Endometrium (tissue), 2 donors: ENCODE data around the gene BMI1.
"Not testable (repeated sequence)": the region's sequence is repeated elsewhere in the genome, so short reads cannot be mapped to it uniquely, and the experiment has no call there.

ENCODE experiments used
- FAIRE-seq: peaks from 2 replicates; lab custom pipeline; 2012; peaks lifted over from hg19 to GRCh38; lab: Jason Lieb, UNC
- donor health status: control.
- donor health status: control.

BMI1 gene

GRCh38 chr10:22320591-22321155 lies at the start of gene BMI1:
Gene BMI1, plus strand, starts transcription at chr10:22321099. Its CDS starts 5,351 bp downstream, at chr10:22326450.
- no peak for FAIRE-seq

DNA sequence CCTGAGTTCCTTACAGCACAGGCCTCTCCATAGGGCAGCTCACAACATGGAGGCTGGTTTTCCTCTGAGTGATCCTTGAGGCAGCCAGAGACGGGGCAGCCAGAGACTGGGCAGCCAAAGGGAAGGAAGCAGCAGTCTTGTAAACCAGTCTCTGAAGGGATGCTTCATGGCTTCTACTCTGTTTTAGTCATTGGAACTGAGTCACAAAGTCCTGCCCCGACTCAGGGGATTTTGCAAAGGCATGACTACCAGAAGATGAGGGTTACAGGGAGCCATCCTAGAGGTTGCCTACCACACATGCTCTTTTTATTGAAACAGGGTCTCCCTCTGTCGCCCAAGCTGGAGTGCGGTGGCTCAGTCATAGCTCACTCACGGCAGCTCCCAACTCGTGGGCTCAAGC lies 49.1 kb upstream of the BMI1 start:
- no peak for FAIRE-seq

- no peak for FAIRE-seq
Observed at GRCh38 chr10:22278441-22278782, 42.5 kb upstream of the BMI1 start.

- no peak for FAIRE-seq
Observed at GRCh38 chr10:22280078-22280477, 40.8 kb upstream of the BMI1 start.

DNA sequence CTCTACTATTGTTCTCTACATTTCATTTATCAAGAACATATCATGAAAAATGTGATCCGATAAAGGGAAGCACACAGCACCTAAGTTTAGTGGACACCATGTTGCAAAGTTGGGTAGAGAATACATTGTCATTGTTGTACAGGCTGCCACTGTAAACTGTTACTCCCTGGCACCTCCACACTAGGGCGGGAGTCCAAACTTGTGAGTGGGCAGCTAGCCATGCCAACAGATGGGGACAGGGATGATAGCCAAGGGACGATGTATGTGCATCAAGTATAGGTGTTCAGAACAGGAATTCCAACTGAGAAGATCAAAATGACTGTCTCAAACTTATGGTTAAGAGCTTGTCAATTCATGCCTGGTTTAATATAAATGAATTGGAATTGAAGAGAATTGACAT lies 35.8 kb upstream of the BMI1 start:
- FAIRE-seq: no peak

- FAIRE-seq: no peak
Observed at GRCh38 chr10:22293747-22294404, 27.0 kb upstream of the BMI1 start.

GRCh38 chr10:22294694-22295093 lies 26.2 kb upstream of the BMI1 start:
- no peak for FAIRE-seq

- no peak for FAIRE-seq
Observed at GRCh38 chr10:22301193-22301592, 19.7 kb upstream of the BMI1 start.

DNA sequence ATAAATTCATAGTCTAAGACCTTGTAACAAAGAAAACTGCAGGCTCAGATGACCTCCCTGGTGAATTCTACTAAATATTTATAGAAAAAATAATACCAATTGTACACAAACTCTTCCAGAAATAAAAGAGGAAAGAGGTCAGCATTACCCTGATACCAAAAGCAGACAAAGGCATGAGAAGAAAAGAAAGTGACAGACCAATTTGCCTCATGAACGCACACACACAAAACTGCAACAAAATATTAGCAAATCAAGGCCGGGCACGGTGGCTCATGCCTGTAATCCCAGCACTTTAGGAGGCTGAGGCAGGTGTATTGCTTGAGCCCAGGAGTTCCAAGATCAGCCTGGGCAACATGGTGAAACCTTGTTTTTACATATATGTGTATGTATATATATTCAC lies 17.4 kb upstream of the BMI1 start:
- FAIRE-seq: no peak

DNA sequence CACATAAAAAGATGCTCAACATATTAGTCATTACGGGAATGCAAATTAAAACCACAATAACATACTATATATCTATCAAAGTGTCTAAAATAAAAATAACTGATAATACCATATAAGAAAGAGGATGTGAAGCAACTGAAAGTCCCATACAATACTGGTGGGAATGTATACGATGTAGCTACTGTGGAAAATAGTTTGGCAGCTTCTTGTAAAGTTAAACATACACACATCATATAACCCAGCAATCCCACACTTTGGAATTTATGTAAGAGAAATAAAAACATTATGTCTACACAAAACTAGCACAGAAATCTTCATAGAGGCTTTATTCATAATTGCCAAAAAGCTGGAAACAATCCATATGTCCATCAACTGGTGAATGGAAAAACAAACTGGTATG lies 15.2 kb upstream of the BMI1 start:
- FAIRE-seq: no peak

GRCh38 chr10:22308390-22308789 lies 12.5 kb upstream of the BMI1 start:
- FAIRE-seq: no peak

DNA sequence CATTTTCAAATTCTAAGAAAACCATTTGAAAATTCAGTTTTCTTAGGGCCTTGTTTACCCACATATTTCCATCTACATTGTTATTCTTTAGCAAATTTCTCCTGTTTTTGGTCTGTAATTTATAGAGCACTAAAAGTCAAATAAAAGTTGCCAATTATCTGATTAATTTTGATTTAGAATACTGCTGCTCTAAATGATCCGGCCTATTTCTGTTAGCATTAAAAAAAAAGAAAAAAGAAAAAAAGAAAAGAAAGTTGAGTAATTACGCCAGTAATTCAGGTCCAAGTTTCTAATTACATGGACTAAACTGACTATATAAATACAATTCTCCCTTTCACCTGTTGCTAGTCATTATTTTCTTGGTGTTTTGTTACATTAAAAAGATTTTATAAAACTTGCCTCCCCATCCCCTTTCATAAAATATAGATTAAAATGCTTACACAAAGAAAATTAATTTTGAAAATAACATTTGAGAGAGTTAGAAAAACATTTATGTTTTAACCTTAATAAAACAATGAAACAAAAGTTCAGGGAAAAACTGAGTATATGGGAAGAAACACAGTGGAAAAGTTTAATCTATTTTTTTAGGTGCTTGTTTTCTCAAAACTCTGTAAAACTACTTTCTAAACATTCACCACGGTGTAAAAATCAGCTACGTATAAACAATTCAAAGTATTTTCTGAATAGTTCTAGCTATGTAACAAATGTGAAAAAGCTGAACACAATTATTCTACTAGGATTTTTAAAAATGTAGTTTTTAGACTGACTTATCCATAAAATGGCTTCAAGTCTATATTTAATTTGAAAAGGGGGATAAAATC lies 11.5 kb upstream of the BMI1 start:
- FAIRE-seq: peak; percentile 29

DNA sequence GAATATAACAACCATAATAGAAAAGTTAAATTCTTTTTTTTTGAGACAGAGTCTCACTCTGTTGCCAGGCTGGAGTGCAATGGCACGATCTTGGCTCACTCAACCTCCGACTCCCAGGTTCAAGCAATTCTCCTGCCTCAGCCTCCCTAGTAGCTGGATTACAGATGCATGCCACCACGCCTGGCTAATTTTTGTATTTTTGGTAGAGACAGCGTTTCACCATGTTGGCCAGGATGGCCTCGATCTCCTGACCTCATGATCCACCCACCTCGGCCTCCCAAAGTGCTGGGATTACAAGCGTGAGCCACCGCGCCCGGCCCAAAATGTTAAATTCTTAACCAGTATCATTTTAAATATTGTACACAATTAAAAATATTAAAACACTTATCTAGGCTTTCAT lies 10.9 kb upstream of the BMI1 start:
- FAIRE-seq: not testable (repeated sequence)

DNA sequence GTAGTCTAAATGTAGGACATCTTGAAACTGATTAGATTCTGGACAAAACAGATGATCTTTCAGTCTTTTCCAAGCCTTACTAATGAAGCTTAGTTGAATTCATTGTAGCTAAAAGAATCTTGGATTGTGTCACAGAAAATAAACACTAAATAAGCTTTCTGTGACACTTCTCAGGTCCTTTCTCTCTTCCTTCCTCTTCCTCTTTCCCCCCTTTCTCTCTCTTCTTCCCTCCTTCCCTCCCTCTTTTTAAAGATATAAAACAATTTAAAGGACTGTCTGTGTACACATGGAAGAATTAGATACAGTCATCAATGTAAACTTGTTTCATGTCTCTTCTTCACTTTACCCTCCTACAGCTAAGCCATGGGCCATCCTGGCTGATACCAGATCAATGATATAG lies 10.0 kb upstream of the BMI1 start:
- no peak for FAIRE-seq

DNA sequence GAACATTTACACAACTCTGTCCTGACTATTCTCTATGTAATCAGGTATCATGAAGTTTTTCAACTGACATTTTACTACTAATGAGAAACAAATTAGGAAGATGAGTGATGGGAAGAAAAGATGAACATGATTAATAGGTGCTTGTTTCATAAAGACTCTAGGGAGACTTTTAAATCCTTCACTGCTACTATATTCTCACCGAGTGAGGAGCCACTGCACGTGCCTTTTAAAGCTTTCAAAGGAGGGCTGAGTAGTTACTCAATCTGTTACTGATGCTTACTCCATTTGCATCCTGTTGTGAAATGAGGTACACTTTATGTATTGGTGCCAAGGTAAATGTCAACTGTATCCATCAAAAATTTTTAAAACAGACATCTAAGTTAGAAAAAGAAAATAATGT lies 6.0 kb upstream of the BMI1 start:
- no peak for FAIRE-seq

DNA sequence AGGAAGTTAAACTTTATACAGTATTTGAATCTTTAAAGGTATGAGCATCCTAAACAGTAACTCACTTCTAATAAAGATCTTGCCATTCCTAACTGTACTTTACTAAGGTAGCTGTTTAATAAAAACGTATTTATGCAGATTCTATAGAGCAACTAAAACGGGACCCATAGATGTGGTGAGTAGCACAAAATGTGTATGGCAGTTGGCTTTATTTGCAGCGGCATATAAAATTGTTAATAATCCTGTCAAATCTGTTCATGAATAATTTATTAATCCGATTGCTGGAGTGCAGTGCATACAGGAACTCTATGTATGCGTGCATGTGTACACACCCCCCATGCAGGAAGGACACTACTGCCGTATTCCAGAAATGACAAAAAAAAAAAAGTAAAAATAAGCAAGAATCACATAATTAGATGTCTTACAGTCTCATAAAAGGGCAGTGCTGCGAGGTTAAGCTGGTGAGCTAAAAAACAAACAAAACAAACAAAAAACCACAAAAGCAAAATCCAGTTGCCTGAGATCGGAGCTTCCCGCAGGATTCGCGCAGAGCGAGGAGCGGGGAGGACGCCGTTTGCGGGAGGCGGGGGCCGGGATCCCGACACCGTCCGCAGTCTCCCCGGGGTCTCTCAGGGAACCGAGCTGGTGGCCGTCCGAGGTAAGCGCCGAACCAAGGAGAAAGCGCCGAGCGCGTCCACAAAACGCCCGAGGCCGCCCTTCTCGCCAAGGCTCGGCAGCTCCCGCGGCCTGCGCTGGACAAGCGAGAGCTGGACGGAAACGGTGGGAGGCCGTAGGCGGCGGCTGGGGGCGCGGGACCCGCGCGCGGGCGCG lies 5.2 kb upstream of the BMI1 start:
- no peak for FAIRE-seq

GRCh38 chr10:22316286-22317075 lies 4.4 kb upstream of the BMI1 start, which contains the start of gene COMMD3:
Gene COMMD3, plus strand, starts transcription at chr10:22316388. Its CDS starts 30 bp downstream, at chr10:22316418.
- no peak for FAIRE-seq

DNA sequence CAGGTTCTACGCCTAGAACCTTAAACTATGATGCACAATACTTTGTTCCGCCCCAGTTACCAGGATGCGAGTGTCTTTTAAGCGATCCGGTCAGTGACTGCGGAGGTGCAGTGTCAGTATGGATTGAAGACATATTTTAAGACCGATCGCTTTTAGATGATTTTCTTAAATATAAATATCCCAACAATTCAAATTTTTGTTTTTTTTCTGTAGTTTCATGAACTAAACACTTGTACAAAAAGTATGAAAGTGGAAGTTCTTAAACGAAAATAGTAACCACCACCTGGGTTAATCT lies 3.9 kb upstream of the BMI1 start:
- no peak for FAIRE-seq

- FAIRE-seq: no peak
Observed at GRCh38 chr10:22317771-22318565, 2.9 kb upstream of the BMI1 start.

DNA sequence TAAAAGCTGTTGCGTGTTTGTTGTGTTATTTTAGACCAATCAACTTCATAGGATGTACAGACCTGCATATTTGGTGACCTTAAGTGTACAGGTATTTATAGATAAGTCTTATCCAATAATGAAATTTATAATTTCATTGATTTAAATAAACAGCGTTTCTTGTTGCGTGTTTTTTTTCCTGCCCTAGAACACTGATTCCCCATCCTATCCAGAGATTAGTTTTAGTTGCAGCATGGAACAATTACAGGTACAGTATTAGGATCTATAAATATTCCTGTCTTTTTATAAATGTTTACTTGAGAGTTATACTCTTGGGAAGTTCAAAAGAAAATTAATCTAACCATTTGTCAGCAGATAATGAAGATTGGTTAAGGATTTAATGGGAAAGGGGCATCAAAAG lies 2.1 kb upstream of the BMI1 start:
- FAIRE-seq: no peak

GRCh38 chr10:22319547-22319979 lies 1.3 kb upstream of the BMI1 start:
- no peak for FAIRE-seq
